Panc1 (cell line): ENCODE data around the gene TTC39B.

Experiments
- REST ChIP-seq, 2 experiments: IDR thresholded peaks; 2 replicates each; pipeline ENCODE4 v1.6.1; 2011 to 2012; ENCODE audit warnings: low read depth in 2 of 2, control low read depth in 1 of 2, low read length in 1 of 2, mild to moderate bottlenecking in 1 of 2, moderate library complexity in 1 of 2; ENCODE audit not compliant: insufficient read depth in 1 of 2
- SIN3A ChIP-seq: IDR thresholded peaks from 2 replicates; pipeline ENCODE4 v1.6.1; 2012; ENCODE audit warnings: low read depth, mild to moderate bottlenecking, low read length, moderate library complexity, borderline replicate concordance; ENCODE audit not compliant: insufficient read depth
- TF ChIP-seq, protein P1 (sequence below): fragments of 450-650 bp; IDR thresholded peaks from 2 replicates; pipeline ENCODE4 v1.5.1; 2017; ENCODE audit warnings: mild to moderate bottlenecking

DNA sequence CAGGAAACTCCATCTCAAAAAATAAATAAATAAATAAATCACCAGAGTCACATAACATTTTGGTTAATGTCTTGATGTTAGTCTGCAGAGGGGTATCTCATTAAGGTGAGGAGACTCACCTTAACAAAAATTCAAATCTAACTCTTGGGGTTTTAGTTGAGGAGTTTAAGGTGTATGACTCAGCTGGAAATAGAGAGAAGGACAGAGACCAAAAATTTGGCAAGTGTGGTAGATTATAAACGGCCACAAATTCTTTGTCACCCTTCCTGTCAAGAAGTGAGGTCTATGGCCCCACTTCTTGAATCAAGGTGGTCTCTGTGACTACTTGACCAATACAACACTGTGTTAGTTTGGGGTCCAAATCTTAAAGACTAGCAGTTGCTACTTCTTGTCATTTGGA lies 60.8 kb downstream of the TTC39B start:
- TF ChIP-seq, protein P1, sequence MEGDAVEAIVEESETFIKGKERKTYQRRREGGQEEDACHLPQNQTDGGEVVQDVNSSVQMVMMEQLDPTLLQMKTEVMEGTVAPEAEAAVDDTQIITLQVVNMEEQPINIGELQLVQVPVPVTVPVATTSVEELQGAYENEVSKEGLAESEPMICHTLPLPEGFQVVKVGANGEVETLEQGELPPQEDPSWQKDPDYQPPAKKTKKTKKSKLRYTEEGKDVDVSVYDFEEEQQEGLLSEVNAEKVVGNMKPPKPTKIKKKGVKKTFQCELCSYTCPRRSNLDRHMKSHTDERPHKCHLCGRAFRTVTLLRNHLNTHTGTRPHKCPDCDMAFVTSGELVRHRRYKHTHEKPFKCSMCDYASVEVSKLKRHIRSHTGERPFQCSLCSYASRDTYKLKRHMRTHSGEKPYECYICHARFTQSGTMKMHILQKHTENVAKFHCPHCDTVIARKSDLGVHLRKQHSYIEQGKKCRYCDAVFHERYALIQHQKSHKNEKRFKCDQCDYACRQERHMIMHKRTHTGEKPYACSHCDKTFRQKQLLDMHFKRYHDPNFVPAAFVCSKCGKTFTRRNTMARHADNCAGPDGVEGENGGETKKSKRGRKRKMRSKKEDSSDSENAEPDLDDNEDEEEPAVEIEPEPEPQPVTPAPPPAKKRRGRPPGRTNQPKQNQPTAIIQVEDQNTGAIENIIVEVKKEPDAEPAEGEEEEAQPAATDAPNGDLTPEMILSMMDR, result no peak
- TF ChIP-seq REST (IDR thresholded peaks at IDR 0.05; ENCODE audit: insufficient read depth in 1 of 2, low read depth in 2 of 2, low read length in 1 of 2) (no peak), SIN3A (no peak)
